Measurements from ENCODE around the gene ANKRD11.
"Not testable (repeated sequence)": the region's sequence is repeated elsewhere in the genome, so short reads cannot be mapped to it uniquely, and the experiment has no call there.

ANKRD11 gene

GRCh38 chr16:89333401-89334001 is 156.9 kb downstream of the ANKRD11 start:
- peak overlapping the region; percentile 27 for H3K27ac ChIP-seq (ENCODE audit: low read depth, low read length)
- not testable (repeated sequence) for H3K36me3 ChIP-seq (ENCODE audit: insufficient read depth, low read length); H3K9ac ChIP-seq (ENCODE audit: low read length); H3K4me3 ChIP-seq (ENCODE audit: low read depth in 1 of 2, low read length in 2 of 2); H3K27me3 ChIP-seq (ENCODE audit: control insufficient read depth in 1 of 2, insufficient read depth in 2 of 2, low read length in 2 of 2); H3K9me3 ChIP-seq (ENCODE audit: low read length)
- peaks cover 41% of the 10 kb centered on the region for H3K4me1 ChIP-seq (ENCODE audit: insufficient read depth, low read length)

GRCh38 chr16:89332902-89333245 is 157.5 kb downstream of the ANKRD11 start:
- Histone ChIP-seq H3K27ac (ENCODE audit: low read depth, low read length) (no peak overlapping the region), H3K9ac (ENCODE audit: low read length) (no peak overlapping the region), H3K4me1 (ENCODE audit: insufficient read depth, low read length) (peaks cover 41% of the 10 kb centered on the region)

GRCh38 chr16:89332243-89332901 is 158.0 kb downstream of the ANKRD11 start:
- H3K27ac ChIP-seq (ENCODE audit: low read depth, low read length): no peak overlapping the region
- no peaks in the 10 kb centered on the region for H3K27me3 ChIP-seq (ENCODE audit: control insufficient read depth in 1 of 2, insufficient read depth in 2 of 2, low read length in 2 of 2)
- H3K9ac ChIP-seq (ENCODE audit: low read length): no peak overlapping the region
- H3K36me3 ChIP-seq (ENCODE audit: insufficient read depth, low read length): no peaks in the 10 kb centered on the region
- H3K4me1 ChIP-seq (ENCODE audit: insufficient read depth, low read length): peaks cover 41% of the 10 kb centered on the region
- H3K9me3 ChIP-seq (ENCODE audit: low read length): no peaks in the 10 kb centered on the region
- H3K4me3 ChIP-seq (ENCODE audit: low read depth in 1 of 2, low read length in 2 of 2): no peak overlapping the region

More at GRCh38 chr16:89332902-89333245, 157.5 kb downstream of the ANKRD11 start:
- Histone ChIP-seq H3K36me3 (ENCODE audit: insufficient read depth, low read length) (no peaks in the 10 kb centered on the region), H3K9me3 (ENCODE audit: low read length) (no peaks in the 10 kb centered on the region), H3K4me3 (ENCODE audit: low read depth in 1 of 2, low read length in 2 of 2) (no peak overlapping the region), H3K27me3 (ENCODE audit: control insufficient read depth in 1 of 2, insufficient read depth in 2 of 2, low read length in 2 of 2) (no peaks in the 10 kb centered on the region)

GRCh38 chr16:89331371-89332109 is 158.8 kb downstream of the ANKRD11 start:
- Histone ChIP-seq H3K9me3 (ENCODE audit: low read length) (no peaks in the 10 kb centered on the region), H3K9ac (ENCODE audit: low read length) (no peak overlapping the region), H3K27ac (ENCODE audit: low read depth, low read length) (no peak overlapping the region), H3K27me3 (ENCODE audit: control insufficient read depth in 1 of 2, insufficient read depth in 2 of 2, low read length in 2 of 2) (no peaks in the 10 kb centered on the region), H3K36me3 (ENCODE audit: insufficient read depth, low read length) (no peaks in the 10 kb centered on the region), H3K4me3 (ENCODE audit: low read depth in 1 of 2, low read length in 2 of 2) (no peak overlapping the region), H3K4me1 (ENCODE audit: insufficient read depth, low read length) (peaks cover 50% of the 10 kb centered on the region)

GRCh38 chr16:89330177-89330856 is 160.0 kb downstream of the ANKRD11 start:
- no peak overlapping the region for H3K9ac ChIP-seq (ENCODE audit: low read length)
- peaks cover 53% of the 10 kb centered on the region for H3K4me1 ChIP-seq (ENCODE audit: insufficient read depth, low read length)
- H3K4me3 ChIP-seq (ENCODE audit: low read depth in 1 of 2, low read length in 2 of 2): no peak overlapping the region
- no peak overlapping the region for H3K27ac ChIP-seq (ENCODE audit: low read depth, low read length)
- no peaks in the 10 kb centered on the region for H3K9me3 ChIP-seq (ENCODE audit: low read length)
- H3K27me3 ChIP-seq (ENCODE audit: control insufficient read depth in 1 of 2, insufficient read depth in 2 of 2, low read length in 2 of 2): no peaks in the 10 kb centered on the region
- H3K36me3 ChIP-seq (ENCODE audit: insufficient read depth, low read length): no peaks in the 10 kb centered on the region

DNA sequence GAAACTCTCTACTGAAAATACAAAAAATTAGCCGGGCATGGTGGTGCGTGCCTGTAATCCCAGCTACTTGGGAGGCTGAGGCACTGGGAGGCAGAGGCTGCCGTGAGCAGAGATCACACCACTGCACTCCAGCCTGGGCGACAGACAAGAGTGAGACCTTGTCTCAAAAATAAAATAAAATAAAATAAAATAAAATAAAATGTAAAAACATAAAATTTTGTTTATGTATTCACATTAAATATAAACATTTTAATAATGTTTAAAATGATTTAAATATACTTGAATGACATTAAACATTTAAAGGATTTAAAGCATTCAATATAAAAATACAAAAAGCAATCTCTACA is 160.6 kb downstream of the ANKRD11 start:
- H3K9ac ChIP-seq (ENCODE audit: low read length); H3K27me3 ChIP-seq (ENCODE audit: control insufficient read depth in 1 of 2, insufficient read depth in 2 of 2, low read length in 2 of 2); H3K36me3 ChIP-seq (ENCODE audit: insufficient read depth, low read length); H3K9me3 ChIP-seq (ENCODE audit: low read length); H3K4me3 ChIP-seq (ENCODE audit: low read depth in 1 of 2, low read length in 2 of 2); H3K27ac ChIP-seq (ENCODE audit: low read depth, low read length): not testable (repeated sequence)
- peaks cover 53% of the 10 kb centered on the region for H3K4me1 ChIP-seq (ENCODE audit: insufficient read depth, low read length)

- peaks cover 51% of the 10 kb centered on the region for H3K4me1 ChIP-seq (ENCODE audit: insufficient read depth, low read length)
- H3K4me3 ChIP-seq (ENCODE audit: low read depth in 1 of 2, low read length in 2 of 2); H3K27ac ChIP-seq (ENCODE audit: low read depth, low read length): not testable (repeated sequence)
These were observed 161.7 kb downstream of the ANKRD11 start for GRCh38 chr16:89328412-89329400.

GRCh38 chr16:89326721-89327120 is 163.6 kb downstream of the ANKRD11 start:
- Histone ChIP-seq H3K9me3 (ENCODE audit: low read length) (no peaks in the 10 kb centered on the region), H3K36me3 (ENCODE audit: insufficient read depth, low read length) (no peaks in the 10 kb centered on the region), H3K4me1 (ENCODE audit: insufficient read depth, low read length) (peaks cover 52% of the 10 kb centered on the region), H3K27ac (ENCODE audit: low read depth, low read length) (no peak overlapping the region), H3K27me3 (ENCODE audit: control insufficient read depth in 1 of 2, insufficient read depth in 2 of 2, low read length in 2 of 2) (no peaks in the 10 kb centered on the region), H3K9ac (ENCODE audit: low read length) (no peak overlapping the region), H3K4me3 (ENCODE audit: low read depth in 1 of 2, low read length in 2 of 2) (peak overlapping the region in 1 of 2 donors; percentile 21)

More at GRCh38 chr16:89328412-89329400, 161.7 kb downstream of the ANKRD11 start:
- H3K36me3 ChIP-seq (ENCODE audit: insufficient read depth, low read length); H3K27me3 ChIP-seq (ENCODE audit: control insufficient read depth in 1 of 2, insufficient read depth in 2 of 2, low read length in 2 of 2); H3K9me3 ChIP-seq (ENCODE audit: low read length); H3K9ac ChIP-seq (ENCODE audit: low read length): not testable (repeated sequence)

- peak overlapping the region in 1 of 2 donors; percentile 21 for H3K4me3 ChIP-seq (ENCODE audit: low read depth in 1 of 2, low read length in 2 of 2)
- peaks cover 57% of the 10 kb centered on the region for H3K4me1 ChIP-seq (ENCODE audit: insufficient read depth, low read length)
- no peak overlapping the region for H3K9ac ChIP-seq (ENCODE audit: low read length)
These were observed 164.4 kb downstream of the ANKRD11 start for GRCh38 chr16:89325861-89326471.

GRCh38 chr16:89324056-89325010 is 166.0 kb downstream of the ANKRD11 start:
- no peak overlapping the region for H3K9ac ChIP-seq (ENCODE audit: low read length)
- H3K4me1 ChIP-seq (ENCODE audit: insufficient read depth, low read length): peaks cover 73% of the 10 kb centered on the region
- H3K4me3 ChIP-seq (ENCODE audit: low read depth in 1 of 2, low read length in 2 of 2): no peak overlapping the region
- H3K36me3 ChIP-seq (ENCODE audit: insufficient read depth, low read length): no peaks in the 10 kb centered on the region
- H3K9me3 ChIP-seq (ENCODE audit: low read length): no peaks in the 10 kb centered on the region
- no peaks in the 10 kb centered on the region for H3K27me3 ChIP-seq (ENCODE audit: control insufficient read depth in 1 of 2, insufficient read depth in 2 of 2, low read length in 2 of 2)
- no peak overlapping the region for H3K27ac ChIP-seq (ENCODE audit: low read depth, low read length)

More at GRCh38 chr16:89325861-89326471, 164.4 kb downstream of the ANKRD11 start:
- H3K36me3 ChIP-seq (ENCODE audit: insufficient read depth, low read length): no peaks in the 10 kb centered on the region
- no peaks in the 10 kb centered on the region for H3K27me3 ChIP-seq (ENCODE audit: control insufficient read depth in 1 of 2, insufficient read depth in 2 of 2, low read length in 2 of 2)
- H3K27ac ChIP-seq (ENCODE audit: low read depth, low read length): peak overlapping the region; percentile 2
- no peaks in the 10 kb centered on the region for H3K9me3 ChIP-seq (ENCODE audit: low read length)

Data from muscle layer of colon (tissue), 2 donors.